HG02938 (cell line): ENCODE results near the gene COL20A1.
"Not testable (repeated sequence)": the region's sequence is repeated elsewhere in the genome, so short reads cannot be mapped to it uniquely, and the experiment has no call there.

Source experiments
- ATAC-seq: cut with Tn5 transposase; IDR thresholded peaks from one replicate; pipeline ENCODE4 v1.9.1; 2021; ENCODE audit warnings: mild to moderate bottlenecking, moderate library complexity; ENCODE audit not compliant: unreplicated experiment

COL20A1 gene

GRCh38 chr20:63370618-63371187, 77.7 kb downstream of the COL20A1 start:
- ATAC-seq: no peak

GRCh38 chr20:63371291-63371865, 78.4 kb downstream of the COL20A1 start:
- no peak for ATAC-seq

- ATAC-seq: no peak
Observed at GRCh38 chr20:63372971-63373885, 80.2 kb downstream of the COL20A1 start.

GRCh38 chr20:63373996-63374395, 81.0 kb downstream of the COL20A1 start:
- no peak for ATAC-seq

GRCh38 chr20:63374504-63374903, 81.5 kb downstream of the COL20A1 start:
- ATAC-seq: no peak

GRCh38 chr20:63375438-63375837, 82.5 kb downstream of the COL20A1 start:
- ATAC-seq: no peak

GRCh38 chr20:63376283-63377250, 83.6 kb downstream of the COL20A1 start:
- no peak for ATAC-seq

- ATAC-seq: no peak
Observed at GRCh38 chr20:63377256-63377941, 84.4 kb downstream of the COL20A1 start.

- ATAC-seq: no peak
Observed at GRCh38 chr20:63377951-63378381, 85.0 kb downstream of the COL20A1 start.

- no peak for ATAC-seq
Observed at GRCh38 chr20:63378626-63379025, 85.6 kb downstream of the COL20A1 start.

- ATAC-seq: no peak
Observed at GRCh38 chr20:63379296-63379695, 86.3 kb downstream of the COL20A1 start.

- ATAC-seq: not testable (repeated sequence)
Observed at GRCh38 chr20:63379872-63380271, 86.9 kb downstream of the COL20A1 start.

GRCh38 chr20:63380346-63380870, 87.4 kb downstream of the COL20A1 start:
- no peak for ATAC-seq

GRCh38 chr20:63381781-63382431, 88.9 kb downstream of the COL20A1 start:
- ATAC-seq: no peak

- no peak for ATAC-seq
Observed at GRCh38 chr20:63382551-63383300, 89.7 kb downstream of the COL20A1 start.

GRCh38 chr20:63383556-63383955, 90.6 kb downstream of the COL20A1 start:
- no peak for ATAC-seq

- ATAC-seq: no peak
Observed at GRCh38 chr20:63384336-63384735, 91.3 kb downstream of the COL20A1 start.
